ENCODE measurements around the gene MRPL17. TPM values are rescaled to one million over a fixed set of nuclear protein-coding genes. Genes with fewer than 3 reads are reported as not detected.

Gene MRPL17
- total RNA-seq, 4 donors from 2014 or later, result 17.1 to 35.2 (median 26.4) TPM

- no peak for TF ChIP-seq CTCF (IDR thresholded peaks at IDR 0.05)
- no peak for TF ChIP-seq EP300 (IDR thresholded peaks at IDR 0.05)
- TF ChIP-seq POLR2A (IDR thresholded peaks at IDR 0.05), result no peak
- TF ChIP-seq POLR2AphosphoS5 (IDR thresholded peaks at IDR 0.05), result no peak
- H3K27ac ChIP-seq, result no peak overlapping the region
- H3K4me3 ChIP-seq, result no peak overlapping the region
- H3K27me3 ChIP-seq, result no peaks in the 10 kb centered on the region
- no peak for DNase-seq (ENCODE audit: low spot score in 2 of 2)
- H3K36me3 ChIP-seq, result peaks cover 19% of the 10 kb centered on the region
- H3K9me3 ChIP-seq, result no peaks in the 10 kb centered on the region
- H3K4me1 ChIP-seq, result peaks cover 29% of the 10 kb centered on the region
- 89% methylated on average over 3 of the region's 3 CpGs for WGBS
Measured at GRCh38 chr11:6636480-6636879, 46.7 kb downstream of the MRPL17 start.

- Histone ChIP-seq H3K4me1 (peaks cover 33% of the 10 kb centered on the region), H3K36me3 (peaks cover 23% of the 10 kb centered on the region), H3K27ac (peak overlapping the region; percentile 23), H3K9me3 (no peaks in the 10 kb centered on the region), H3K4me3 (no peak overlapping the region), H3K27me3 (peaks cover 3% of the 10 kb centered on the region)
- WGBS, result 60% methylated on average over 10 of the region's 10 CpGs
- no peak for TF ChIP-seq POLR2AphosphoS5 (IDR thresholded peaks at IDR 0.05)
- TF ChIP-seq CTCF (IDR thresholded peaks at IDR 0.05), result no peak
- no peak for TF ChIP-seq POLR2A (IDR thresholded peaks at IDR 0.05)
- TF ChIP-seq EP300 (IDR thresholded peaks at IDR 0.05), result no peak
- no peak for DNase-seq (ENCODE audit: low spot score in 2 of 2)
Measured at GRCh38 chr11:6635082-6635932, 47.8 kb downstream of the MRPL17 start.

GRCh38 chr11:6634534-6634933 lies 48.6 kb downstream of the MRPL17 start:
- Histone ChIP-seq H3K36me3 (peaks cover 31% of the 10 kb centered on the region), H3K27me3 (peaks cover 3% of the 10 kb centered on the region), H3K9me3 (no peaks in the 10 kb centered on the region), H3K4me3 (no peak overlapping the region), H3K4me1 (peaks cover 37% of the 10 kb centered on the region), H3K27ac (no peak overlapping the region)
- 74% methylated on average over 1 of the region's 1 CpG for WGBS
- TF ChIP-seq CTCF (IDR thresholded peaks at IDR 0.05), result no peak
- TF ChIP-seq EP300 (IDR thresholded peaks at IDR 0.05), result no peak
- TF ChIP-seq POLR2A (IDR thresholded peaks at IDR 0.05), result no peak
- no peak for TF ChIP-seq POLR2AphosphoS5 (IDR thresholded peaks at IDR 0.05)
- DNase-seq (ENCODE audit: low spot score in 2 of 2), result no peak

- Histone ChIP-seq H3K4me1 (peaks cover 36% of the 10 kb centered on the region), H3K27me3 (peaks cover 3% of the 10 kb centered on the region), H3K27ac (no peak overlapping the region), H3K9me3 (no peaks in the 10 kb centered on the region), H3K36me3 (peaks cover 37% of the 10 kb centered on the region), H3K4me3 (no peak overlapping the region)
- TF ChIP-seq POLR2AphosphoS5 (IDR thresholded peaks at IDR 0.05) (no peak), CTCF (IDR thresholded peaks at IDR 0.05) (no peak), EP300 (IDR thresholded peaks at IDR 0.05) (no peak), POLR2A (IDR thresholded peaks at IDR 0.05) (no peak)
- WGBS, result 88% methylated on average over 16 of the region's 16 CpGs
- no peak for DNase-seq (ENCODE audit: low spot score in 2 of 2)
Measured at GRCh38 chr11:6633422-6634408, 49.4 kb downstream of the MRPL17 start.
